NCI-H187 treated with DMSO at 0.1 percent for 48 hours (cell line): Measurements from ENCODE around the gene LRRC51.
A peak's percentile ranks its signal among the peaks of the same experiment; 100 is the strongest.

Source experiments
- DNase-seq: peaks from one replicate; lab custom pipeline; 2025; lab: John Stamatoyannopoulos, UW

LRRC51 gene

GRCh38 chr11:72070491-72070890 lies 10.2 kb upstream of the LRRC51 start:
- no peak for DNase-seq

GRCh38 chr11:72072348-72072747 lies 8.3 kb upstream of the LRRC51 start:
- DNase-seq: no peak

- DNase-seq: no peak
These were observed 5.5 kb upstream of the LRRC51 start for GRCh38 chr11:72075109-72075508.

GRCh38 chr11:72075756-72076155 lies 4.9 kb upstream of the LRRC51 start:
- DNase-seq: no peak

GRCh38 chr11:72078477-72078876 lies 2.2 kb upstream of the LRRC51 start:
- no peak for DNase-seq

GRCh38 chr11:72079819-72080325 lies 778 bp upstream of the LRRC51 start:
- no peak for DNase-seq

- no peak for DNase-seq
These were observed 564 bp downstream of the LRRC51 start for GRCh38 chr11:72081184-72081644.

GRCh38 chr11:72081821-72082453 lies 1.3 kb downstream of the LRRC51 start:
- no peak for DNase-seq

- no peak for DNase-seq
These were observed 2.8 kb downstream of the LRRC51 start for GRCh38 chr11:72083414-72083813.

GRCh38 chr11:72084076-72084475 lies 3.4 kb downstream of the LRRC51 start:
- DNase-seq: no peak

- no peak for DNase-seq
These were observed 4.3 kb downstream of the LRRC51 start for GRCh38 chr11:72084965-72085364.

GRCh38 chr11:72085621-72086351 lies 5.1 kb downstream of the LRRC51 start:
- DNase-seq: no peak

GRCh38 chr11:72088076-72088808 lies 7.6 kb downstream of the LRRC51 start:
- no peak for DNase-seq

- DNase-seq: no peak
These were observed 10.6 kb downstream of the LRRC51 start for GRCh38 chr11:72091292-72091691.

- no peak for DNase-seq
These were observed 18.1 kb downstream of the LRRC51 start for GRCh38 chr11:72098741-72099140.

- DNase-seq: no peak
These were observed 19.4 kb downstream of the LRRC51 start for GRCh38 chr11:72100009-72100408.

- DNase-seq: no peak
These were observed 19.8 kb downstream of the LRRC51 start for GRCh38 chr11:72100462-72100861.

GRCh38 chr11:72102162-72102561 lies 21.5 kb downstream of the LRRC51 start:
- no peak for DNase-seq

- DNase-seq: no peak
These were observed 21.9 kb downstream of the LRRC51 start for GRCh38 chr11:72102631-72102945.

- peak; percentile 77 for DNase-seq
These were observed 22.5 kb downstream of the LRRC51 start, which contains the start of gene LAMTOR1 for GRCh38 chr11:72102946-72103753. Gene LAMTOR1 (minus strand): TSS chr11:72103297. CDS start chr11:72103224, 73 bp downstream.

GRCh38 chr11:72103754-72104167 lies 23.1 kb downstream of the LRRC51 start:
- DNase-seq: no peak

- DNase-seq: no peak
These were observed 25.2 kb downstream of the LRRC51 start, which contains the start of gene TOMT for GRCh38 chr11:72105888-72106287. Gene TOMT (plus strand): TSS chr11:72105924. CDS start chr11:72105952, 28 bp downstream.
